IPS-20b (cell line): Measurements from ENCODE around the gene CLEC14A.

Experiments
- H3K27ac ChIP-seq: one replicate; pipeline ENCODE4 v1.5.1; 2013; ENCODE audit warnings: low read length
- H3K27me3 ChIP-seq: 2 replicates; pipeline ENCODE4 v1.6.1; 2013; ENCODE audit warnings: mild to moderate bottlenecking, low read length, inconsistent platforms; ENCODE audit not compliant: insufficient read depth
- H3K36me3 ChIP-seq: 2 replicates; pipeline ENCODE4 v1.6.1; 2013; ENCODE audit warnings: low read depth, mild to moderate bottlenecking, inconsistent platforms, low read length, moderate library complexity; ENCODE audit not compliant: insufficient read depth
- H3K4me1 ChIP-seq: 2 replicates; pipeline ENCODE4 v1.6.1; 2013; ENCODE audit warnings: mild to moderate bottlenecking, control low read depth, inconsistent platforms, low read length, moderate library complexity; ENCODE audit not compliant: insufficient read depth
- H3K4me3 ChIP-seq: 2 replicates; pipeline ENCODE4 v1.5.1; 2013; ENCODE audit warnings: mild to moderate bottlenecking, low read length, inconsistent platforms
- H3K9ac ChIP-seq: 2 replicates; pipeline ENCODE4 v1.6.1; 2013; ENCODE audit warnings: low read depth, mild to moderate bottlenecking, inconsistent platforms, low read length, moderate library complexity
- H3K9me3 ChIP-seq: 2 replicates; pipeline ENCODE4 v1.6.1; 2013; ENCODE audit warnings: mild to moderate bottlenecking, low read depth, low read length, inconsistent platforms; ENCODE audit not compliant: insufficient read depth

CLEC14A gene

DNA sequence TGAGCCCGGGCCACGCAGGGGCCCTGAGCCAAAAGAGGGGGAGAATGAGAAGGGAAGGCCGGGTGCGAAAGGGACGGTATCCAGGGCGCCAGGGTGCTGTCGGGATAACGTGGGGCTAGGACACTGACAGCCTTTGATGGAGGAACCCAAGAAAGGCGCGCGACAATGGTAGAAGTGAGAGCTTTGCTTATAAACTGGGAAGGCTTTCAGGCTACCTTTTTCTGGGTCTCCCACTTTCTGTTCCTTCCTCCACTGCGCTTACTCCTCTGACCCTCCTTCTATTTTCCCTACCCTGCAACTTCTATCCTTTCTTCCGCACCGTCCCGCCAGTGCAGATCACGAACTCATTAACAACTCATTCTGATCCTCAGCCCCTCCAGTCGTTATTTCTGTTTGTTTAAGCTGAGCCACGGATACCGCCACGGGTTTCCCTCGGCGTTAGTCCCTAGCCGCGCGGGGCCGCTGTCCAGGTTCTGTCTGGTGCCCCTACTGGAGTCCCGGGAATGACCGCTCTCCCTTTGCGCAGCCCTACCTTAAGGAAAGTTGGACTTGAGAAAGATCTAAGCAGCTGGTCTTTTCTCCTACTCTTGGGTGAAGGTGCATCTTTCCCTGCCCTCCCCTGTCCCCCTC, 45.2 kb downstream of the CLEC14A start:
- no peaks in the 10 kb centered on the region for H3K36me3 ChIP-seq
- no peak overlapping the region for H3K27ac ChIP-seq
- 0 out of 2 replicates have a peak, but pooled peaks cover 7% of the 10 kb centered on the region for H3K9me3 ChIP-seq
- peaks cover 8% of the 10 kb centered on the region; the same call in 1 of the 2 replicates for H3K4me1 ChIP-seq
- peak overlapping the region; percentile 23 for H3K4me3 ChIP-seq
- peaks cover 99% of the 10 kb centered on the region for H3K27me3 ChIP-seq
- no peak overlapping the region for H3K9ac ChIP-seq

- Histone ChIP-seq H3K4me3 (peak overlapping the region; percentile 43; the same call in 1 of the 2 replicates), H3K9ac (no peak overlapping the region), H3K4me1 (peaks cover 8% of the 10 kb centered on the region; the same call in 1 of the 2 replicates), H3K36me3 (no peaks in the 10 kb centered on the region), H3K27ac (no peak overlapping the region), H3K9me3 (0 out of 2 replicates have a peak, but pooled peaks cover 7% of the 10 kb centered on the region), H3K27me3 (peaks cover 98% of the 10 kb centered on the region)
Observed at GRCh38 chr14:38209572-38210557, 46.0 kb downstream of the CLEC14A start.

GRCh38 chr14:38208618-38209562, 47.0 kb downstream of the CLEC14A start:
- Histone ChIP-seq H3K27ac (no peak overlapping the region), H3K27me3 (peaks cover 89% of the 10 kb centered on the region), H3K4me1 (peaks cover 3% of the 10 kb centered on the region; the same call in 1 of the 2 replicates), H3K9ac (no peak overlapping the region), H3K36me3 (no peaks in the 10 kb centered on the region), H3K9me3 (0 out of 2 replicates have a peak, but pooled peaks cover 7% of the 10 kb centered on the region), H3K4me3 (peak overlapping the region; percentile 43)

DNA sequence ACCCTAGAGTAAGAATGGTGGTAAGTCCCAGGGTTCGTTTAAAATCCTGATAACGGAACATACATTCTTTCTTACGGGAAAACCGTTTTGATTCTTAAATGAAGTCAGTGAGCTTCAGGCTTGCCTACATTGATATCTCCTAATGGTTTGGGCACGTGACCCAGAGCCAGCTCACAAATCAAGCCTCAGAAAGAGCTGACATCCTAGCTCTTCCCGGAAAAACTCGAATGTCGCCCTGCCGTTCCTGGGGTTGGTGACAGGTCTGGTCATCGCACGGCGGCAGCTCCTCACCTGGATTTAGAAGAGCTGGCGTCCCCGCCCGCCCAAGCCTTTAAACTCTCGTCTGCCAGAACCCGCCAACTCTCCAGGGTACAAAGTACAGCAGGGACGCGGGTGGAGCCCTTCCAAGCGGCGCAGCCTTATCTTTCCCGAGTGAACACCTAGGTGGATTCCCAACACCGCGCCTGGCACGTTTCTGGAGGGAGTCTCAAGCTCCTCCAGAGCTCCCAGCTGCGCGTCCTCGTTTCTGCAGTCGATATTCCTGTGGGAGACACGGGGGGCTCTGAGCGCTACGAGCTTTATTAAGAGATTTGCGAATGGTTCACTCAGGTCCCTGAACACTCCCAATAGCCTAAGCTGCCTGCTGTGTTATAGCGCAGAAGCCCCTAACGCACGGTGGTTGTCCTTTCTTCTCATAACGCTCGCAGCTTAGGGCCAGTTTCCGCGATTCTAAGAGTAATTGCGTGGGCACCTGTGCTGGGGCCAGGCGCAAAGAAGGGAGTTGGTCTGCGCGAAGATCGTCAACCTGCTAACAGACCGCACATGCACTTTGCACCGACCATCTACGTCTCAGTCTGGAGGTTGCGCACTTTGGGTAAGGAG, 47.9 kb downstream of the CLEC14A start, which contains the start of gene SSTR1:
TSS of gene SSTR1 (plus strand) at position 169 of the 882 bp plus-strand sequence. CDS start 1,486 bp downstream, outside the sequence.
- peaks cover 3% of the 10 kb centered on the region; the same call in 1 of the 2 replicates for H3K4me1 ChIP-seq
- H3K9ac ChIP-seq: no peak within 1 kb of the TSS
- peaks cover 80% of the 10 kb centered on the region for H3K27me3 ChIP-seq
- 0 out of 2 replicates have a peak, but pooled peaks cover 7% of the 10 kb centered on the region for H3K9me3 ChIP-seq
- peak within 1 kb of the TSS; percentile 43 for H3K4me3 ChIP-seq
- H3K27ac ChIP-seq: no peak within 1 kb of the TSS
- no peaks in the 10 kb centered on the region for H3K36me3 ChIP-seq

DNA sequence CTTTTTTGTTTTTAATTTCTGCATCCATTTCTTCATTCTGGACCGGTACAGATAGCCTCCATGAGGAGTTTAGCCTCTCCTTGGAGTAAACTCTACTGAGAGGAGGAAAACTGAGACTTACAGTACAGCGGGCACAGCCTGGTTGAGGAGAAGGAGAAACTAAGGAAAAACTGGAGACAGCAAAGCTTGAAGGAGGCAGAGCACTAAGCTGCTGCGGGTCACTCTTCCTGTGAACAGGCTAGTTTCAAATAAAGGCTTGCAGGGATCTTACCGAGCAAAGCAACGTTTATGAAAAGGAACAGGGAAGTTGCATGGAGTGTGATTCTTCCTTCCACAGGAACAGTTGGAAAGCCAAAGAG, 48.5 kb downstream of the CLEC14A start:
- Histone ChIP-seq H3K9me3 (0 out of 2 replicates have a peak, but pooled peaks cover 7% of the 10 kb centered on the region), H3K27ac (no peak overlapping the region), H3K27me3 (peaks cover 74% of the 10 kb centered on the region), H3K4me3 (peak overlapping the region; percentile 43; the same call in 1 of the 2 replicates), H3K9ac (no peak overlapping the region), H3K36me3 (no peaks in the 10 kb centered on the region), H3K4me1 (peaks cover 3% of the 10 kb centered on the region; the same call in 1 of the 2 replicates)

DNA sequence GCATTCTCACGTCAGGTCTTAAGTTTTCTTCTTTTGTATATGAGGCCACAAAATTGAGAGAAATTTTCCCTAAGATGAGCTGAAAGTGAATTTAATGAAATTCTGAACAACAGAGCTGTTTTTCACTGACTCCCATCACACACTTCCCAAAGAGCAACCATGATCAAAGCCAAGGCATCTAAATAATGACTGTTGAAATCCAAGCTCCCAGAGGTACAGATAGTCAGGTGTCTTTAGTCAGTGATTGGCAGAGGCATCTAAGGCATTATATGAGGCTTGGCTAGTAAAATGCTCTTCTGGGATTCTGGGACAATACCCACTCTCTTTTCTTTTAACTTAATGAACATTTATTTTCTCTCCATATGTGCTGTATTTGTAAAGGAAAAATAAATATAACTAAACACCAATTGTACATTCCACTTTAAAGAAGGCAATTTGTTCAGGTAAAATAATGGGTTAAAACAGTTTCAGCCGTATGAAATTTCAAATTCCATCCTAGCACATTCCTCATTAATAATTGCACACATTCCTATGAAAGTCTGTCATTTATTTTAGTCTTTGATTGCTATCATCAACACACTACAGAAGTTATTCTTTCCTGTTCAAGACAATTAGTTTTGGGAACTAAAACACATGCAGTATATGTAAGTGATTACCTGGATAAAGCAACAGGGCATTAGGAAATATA, 49.1 kb downstream of the CLEC14A start:
- no peak overlapping the region for H3K27ac ChIP-seq
- 0 out of 2 replicates have a peak, but pooled peaks cover 7% of the 10 kb centered on the region for H3K9me3 ChIP-seq
- no peaks in the 10 kb centered on the region for H3K36me3 ChIP-seq
- no peak overlapping the region for H3K4me3 ChIP-seq
- H3K9ac ChIP-seq: no peak overlapping the region
- peaks cover 69% of the 10 kb centered on the region for H3K27me3 ChIP-seq
- H3K4me1 ChIP-seq: peaks cover 3% of the 10 kb centered on the region; the same call in 1 of the 2 replicates

DNA sequence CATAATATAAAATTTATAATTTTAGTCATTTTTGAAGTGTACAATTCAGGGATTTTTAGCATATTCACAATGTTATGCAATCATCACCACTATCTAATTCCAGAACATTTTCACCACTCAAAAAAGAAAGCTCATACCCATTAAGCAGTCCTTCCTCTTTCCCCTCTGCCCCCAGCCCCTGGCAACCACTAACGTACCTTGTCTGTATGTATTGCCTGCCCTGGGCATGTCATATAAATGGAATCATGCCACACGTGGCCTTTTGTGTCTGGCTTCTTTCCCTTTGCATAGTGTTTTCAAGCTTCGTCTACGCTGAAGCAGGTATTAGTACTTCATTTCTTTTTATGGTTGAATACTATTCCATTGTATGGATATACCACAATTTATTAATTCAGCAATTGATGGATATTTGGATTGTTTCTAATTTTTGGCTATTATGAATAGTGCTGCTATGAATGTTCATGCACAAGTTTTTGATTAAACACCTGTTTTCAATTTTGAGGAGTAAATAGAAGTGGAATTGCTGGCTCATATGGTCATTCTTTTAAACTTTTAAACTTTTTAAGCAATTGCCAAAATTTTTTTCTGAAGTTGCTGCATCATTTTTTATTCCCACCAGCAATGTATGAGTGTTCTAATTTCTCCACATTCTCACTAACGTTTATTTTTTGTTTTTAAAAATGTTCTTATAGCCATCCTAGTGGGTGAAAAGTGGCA, 49.8 kb downstream of the CLEC14A start:
- 0 out of 2 replicates have a peak, but pooled peaks cover 7% of the 10 kb centered on the region for H3K9me3 ChIP-seq
- H3K9ac ChIP-seq: no peak overlapping the region
- H3K27me3 ChIP-seq: peaks cover 61% of the 10 kb centered on the region
- peaks cover 4% of the 10 kb centered on the region; the same call in 1 of the 2 replicates for H3K36me3 ChIP-seq
- no peak overlapping the region for H3K4me3 ChIP-seq
- peaks cover 3% of the 10 kb centered on the region; the same call in 1 of the 2 replicates for H3K4me1 ChIP-seq
- H3K27ac ChIP-seq: no peak overlapping the region

- no peak overlapping the region for H3K9ac ChIP-seq
- H3K4me1 ChIP-seq: peaks cover 3% of the 10 kb centered on the region; the same call in 1 of the 2 replicates
- H3K36me3 ChIP-seq: peaks cover 12% of the 10 kb centered on the region
- no peak overlapping the region for H3K4me3 ChIP-seq
- 0 out of 2 replicates have a peak, but pooled peaks cover 7% of the 10 kb centered on the region for H3K9me3 ChIP-seq
- H3K27ac ChIP-seq: no peak overlapping the region
- H3K27me3 ChIP-seq: peaks cover 53% of the 10 kb centered on the region
Observed at GRCh38 chr14:38205119-38205813, 50.6 kb downstream of the CLEC14A start.

GRCh38 chr14:38204719-38205115, 51.2 kb downstream of the CLEC14A start:
- no peak overlapping the region for H3K9ac ChIP-seq

More at GRCh38 chr14:38204719-38205115, 51.2 kb downstream of the CLEC14A start:
- Histone ChIP-seq H3K36me3 (peaks cover 17% of the 10 kb centered on the region), H3K4me3 (no peak overlapping the region), H3K27me3 (peaks cover 47% of the 10 kb centered on the region), H3K9me3 (0 out of 2 replicates have a peak, but pooled peaks cover 5% of the 10 kb centered on the region), H3K4me1 (peaks cover 3% of the 10 kb centered on the region; the same call in 1 of the 2 replicates), H3K27ac (no peak overlapping the region)
